D721Med (cell line): Measurements from ENCODE around the gene C6orf52.

Experiments
- DNase-seq: peaks from one replicate; pipeline ENCODE4 v3.0.0; 2011; ENCODE audit warnings: low spot score; ENCODE audit not compliant: insufficient read length
- FAIRE-seq: peaks from 2 replicates; lab custom pipeline; 2011; peaks lifted over from hg19 to GRCh38; lab: Jason Lieb, UNC
- TF ChIP-seq, protein P1 (sequence below): IDR thresholded peaks from 2 replicates; pipeline ENCODE4 v1.5.1; 2012; ENCODE audit warnings: mild to moderate bottlenecking, control low read depth; ENCODE audit not compliant: insufficient read depth; ENCODE audit errors: missing control alignments

The C6orf52 gene

DNA sequence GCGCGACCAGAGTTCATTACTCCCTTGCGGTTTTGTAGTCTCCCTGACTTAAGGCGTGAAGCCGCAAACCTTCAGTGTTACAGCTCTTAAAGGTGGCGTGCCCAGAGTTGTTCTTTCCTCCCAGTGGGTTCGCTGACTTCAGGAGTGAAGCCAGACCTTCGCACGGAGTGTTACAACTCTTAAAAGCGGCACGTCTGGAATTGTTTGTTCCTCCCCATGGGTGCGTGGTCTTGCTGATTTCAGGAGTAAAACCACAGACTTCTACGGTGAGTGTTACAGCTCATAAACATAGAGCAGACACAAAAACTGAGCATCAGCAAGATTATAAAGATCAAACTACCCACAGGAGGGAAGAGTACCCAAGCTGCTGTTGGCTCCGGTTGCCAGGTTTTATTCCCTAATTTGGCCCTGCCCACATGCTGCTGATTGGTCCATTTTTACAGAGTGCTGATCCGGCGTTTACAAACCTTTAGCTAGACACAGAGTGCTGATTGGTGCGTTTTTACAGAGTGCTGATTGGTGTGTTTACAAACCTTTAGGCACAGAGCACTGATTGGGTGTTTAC, 38.8 kb upstream of the C6orf52 start:
- DNase-seq (no peak), FAIRE-seq (no peak)
- TF ChIP-seq, protein P1, sequence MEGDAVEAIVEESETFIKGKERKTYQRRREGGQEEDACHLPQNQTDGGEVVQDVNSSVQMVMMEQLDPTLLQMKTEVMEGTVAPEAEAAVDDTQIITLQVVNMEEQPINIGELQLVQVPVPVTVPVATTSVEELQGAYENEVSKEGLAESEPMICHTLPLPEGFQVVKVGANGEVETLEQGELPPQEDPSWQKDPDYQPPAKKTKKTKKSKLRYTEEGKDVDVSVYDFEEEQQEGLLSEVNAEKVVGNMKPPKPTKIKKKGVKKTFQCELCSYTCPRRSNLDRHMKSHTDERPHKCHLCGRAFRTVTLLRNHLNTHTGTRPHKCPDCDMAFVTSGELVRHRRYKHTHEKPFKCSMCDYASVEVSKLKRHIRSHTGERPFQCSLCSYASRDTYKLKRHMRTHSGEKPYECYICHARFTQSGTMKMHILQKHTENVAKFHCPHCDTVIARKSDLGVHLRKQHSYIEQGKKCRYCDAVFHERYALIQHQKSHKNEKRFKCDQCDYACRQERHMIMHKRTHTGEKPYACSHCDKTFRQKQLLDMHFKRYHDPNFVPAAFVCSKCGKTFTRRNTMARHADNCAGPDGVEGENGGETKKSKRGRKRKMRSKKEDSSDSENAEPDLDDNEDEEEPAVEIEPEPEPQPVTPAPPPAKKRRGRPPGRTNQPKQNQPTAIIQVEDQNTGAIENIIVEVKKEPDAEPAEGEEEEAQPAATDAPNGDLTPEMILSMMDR, result no peak

DNA sequence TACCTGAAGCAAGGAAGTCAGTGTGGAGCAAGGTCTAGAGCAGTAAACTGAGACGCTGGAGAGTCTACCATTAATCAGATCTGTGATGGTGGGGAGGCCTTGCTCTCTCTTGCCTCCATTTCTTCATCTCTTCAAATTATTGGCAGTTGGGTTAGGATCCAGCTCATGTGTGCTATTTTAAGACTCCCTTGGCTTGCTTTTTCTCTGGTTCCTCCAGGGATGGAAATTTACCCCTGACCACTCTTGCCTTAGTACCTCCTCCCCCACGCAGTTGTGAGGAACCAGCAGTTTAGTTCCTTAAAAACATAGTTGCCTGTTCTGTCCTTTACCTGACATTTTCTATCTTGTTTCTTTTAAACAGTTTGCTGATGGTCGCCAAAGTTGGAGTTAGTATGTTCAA, 35.8 kb upstream of the C6orf52 start:
- no peak for DNase-seq
- no peak for FAIRE-seq
- TF ChIP-seq, protein P1, result no peak

DNA sequence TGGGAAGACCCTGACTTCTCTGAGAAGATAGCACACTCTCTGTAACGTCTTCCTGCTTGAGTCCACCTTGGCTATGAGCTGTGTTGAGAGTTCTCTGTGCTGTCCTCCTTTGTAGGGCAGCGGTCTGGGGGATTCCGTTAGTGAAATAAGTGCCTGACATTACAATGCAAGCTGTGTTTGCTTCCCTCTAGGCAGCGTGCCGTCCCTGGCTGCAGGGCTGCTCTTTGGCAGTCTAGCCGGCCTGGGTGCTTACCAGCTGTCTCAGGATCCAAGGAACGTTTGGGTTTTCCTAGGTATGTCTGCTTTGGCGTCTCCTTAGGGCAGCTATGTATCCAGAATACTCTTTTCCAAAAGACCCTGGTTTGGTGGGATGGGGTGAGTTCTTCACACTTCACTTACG, 31.3 kb upstream of the C6orf52 start:
- DNase-seq (no peak), FAIRE-seq (no peak)
- TF ChIP-seq, protein P1, result no peak

DNA sequence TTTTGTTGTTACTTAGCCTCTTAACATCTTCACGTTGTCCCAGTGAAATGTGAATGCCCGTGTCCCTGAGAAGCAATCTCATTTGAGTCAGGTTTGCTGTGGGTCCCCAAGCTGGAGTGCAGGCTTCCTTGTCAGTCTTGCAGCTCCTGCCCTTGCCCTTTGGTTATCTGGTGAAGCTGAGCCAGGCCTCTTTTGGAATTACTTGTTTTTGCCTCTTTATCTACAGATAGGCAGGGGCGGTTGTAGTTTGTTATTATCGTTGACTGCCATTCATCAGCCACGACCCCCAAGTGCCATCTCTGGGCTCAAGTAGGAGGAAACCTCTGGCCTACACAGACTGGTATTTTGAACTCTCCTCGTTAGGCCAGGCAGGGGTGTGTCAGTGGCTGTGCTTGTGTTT, 30.6 kb upstream of the C6orf52 start:
- DNase-seq (no peak), FAIRE-seq (no peak)
- TF ChIP-seq, protein P1, result no peak

DNA sequence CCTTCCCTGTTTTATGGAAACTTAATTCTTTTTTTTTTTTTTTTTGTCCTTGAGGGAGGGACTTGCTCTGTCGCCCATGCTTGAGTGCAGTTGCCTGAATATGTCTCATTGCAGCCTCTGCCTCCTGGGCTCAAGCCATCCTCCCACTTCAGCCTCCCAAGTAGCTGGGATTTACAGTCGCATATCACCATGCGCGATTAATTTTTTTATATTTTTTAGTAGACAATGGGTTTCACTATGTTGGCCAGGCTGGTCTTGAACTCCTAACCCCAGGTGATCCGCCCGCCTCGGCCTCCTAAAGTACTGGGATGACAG, 29.1 kb upstream of the C6orf52 start:
- FAIRE-seq (no peak), DNase-seq (no peak)
- TF ChIP-seq, protein P1, result no peak

DNA sequence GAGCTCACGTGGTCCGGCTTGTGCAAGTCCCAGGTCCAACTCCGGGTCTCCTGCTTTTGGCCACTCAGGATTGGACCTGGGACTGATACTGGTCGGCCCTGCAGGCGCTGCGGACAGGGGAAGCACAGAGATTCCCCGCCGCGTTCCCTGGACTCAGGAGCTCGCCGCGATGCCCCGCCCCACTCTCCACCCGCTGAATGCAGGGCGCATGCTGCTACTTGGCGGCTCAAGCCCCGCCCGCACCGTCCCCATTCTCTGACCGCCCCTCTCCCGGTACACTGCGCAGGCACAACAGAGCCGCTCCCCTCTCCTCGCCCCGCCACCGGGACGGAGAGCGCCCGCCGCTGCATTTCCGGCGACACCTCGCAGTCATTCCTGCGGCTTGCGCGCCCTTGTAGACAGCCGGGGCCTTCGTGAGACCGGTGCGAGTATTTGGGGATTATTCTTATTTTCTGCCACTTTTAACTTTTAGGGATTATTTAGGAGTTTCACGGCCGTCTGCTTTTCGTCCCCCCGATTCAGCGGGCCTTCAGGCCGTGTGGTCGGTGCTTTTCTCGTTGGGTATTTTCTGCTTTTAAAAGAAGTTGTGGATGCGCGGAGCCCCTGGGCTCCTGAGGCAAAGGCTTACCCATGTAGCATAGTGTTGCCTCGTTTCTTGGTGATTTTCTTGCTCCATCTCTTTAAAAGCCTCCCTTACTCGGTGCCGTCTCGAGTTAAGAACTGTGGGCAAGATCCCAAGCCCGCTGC, 28.6 kb upstream of the C6orf52 start, which contains the start of gene TMEM14C:
TMEM14C (plus strand) TSS at position 251 of the 747 bp plus-strand sequence. CDS start 1,544 bp downstream, outside the sequence.
- TF ChIP-seq, protein P1, result no peak
- DNase-seq (peak; percentile 92), FAIRE-seq (no peak)

DNA sequence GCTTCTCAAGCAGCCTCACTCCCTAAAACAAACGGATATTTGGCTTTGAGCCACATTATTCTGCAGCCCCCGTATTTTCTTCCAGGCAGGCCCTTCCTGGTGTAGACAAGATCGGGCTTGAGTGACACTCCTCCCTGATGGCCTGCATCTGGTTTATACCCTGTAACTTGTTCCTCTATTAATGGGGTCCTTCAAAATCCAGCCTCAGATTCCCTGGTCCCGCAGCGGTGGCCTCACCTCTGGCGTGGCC, 28.1 kb upstream of the C6orf52 start:
- DNase-seq (no peak), FAIRE-seq (no peak)
- TF ChIP-seq, protein P1, result no peak
